LNCaP clone FGC (cell line): Measurements from ENCODE around the gene OXER1.

Source experiments
- DNase-seq: peaks from one replicate; pipeline ENCODE4 v3.0.0-alpha.2; 2011; ENCODE audit warnings: low read depth
- H3K4me3 ChIP-seq: 2 replicates; pipeline ENCODE4 v1.5.1; 2011; ENCODE audit warnings: mild to moderate bottlenecking, low read depth, low read length, control low read depth
- TF ChIP-seq, protein P1 (sequence below): IDR thresholded peaks from 2 replicates; pipeline ENCODE4 v1.5.1; 2012; ENCODE audit warnings: mild to moderate bottlenecking; ENCODE audit not compliant: control insufficient read depth, insufficient read depth; ENCODE audit errors: extremely low read depth

Gene OXER1

DNA sequence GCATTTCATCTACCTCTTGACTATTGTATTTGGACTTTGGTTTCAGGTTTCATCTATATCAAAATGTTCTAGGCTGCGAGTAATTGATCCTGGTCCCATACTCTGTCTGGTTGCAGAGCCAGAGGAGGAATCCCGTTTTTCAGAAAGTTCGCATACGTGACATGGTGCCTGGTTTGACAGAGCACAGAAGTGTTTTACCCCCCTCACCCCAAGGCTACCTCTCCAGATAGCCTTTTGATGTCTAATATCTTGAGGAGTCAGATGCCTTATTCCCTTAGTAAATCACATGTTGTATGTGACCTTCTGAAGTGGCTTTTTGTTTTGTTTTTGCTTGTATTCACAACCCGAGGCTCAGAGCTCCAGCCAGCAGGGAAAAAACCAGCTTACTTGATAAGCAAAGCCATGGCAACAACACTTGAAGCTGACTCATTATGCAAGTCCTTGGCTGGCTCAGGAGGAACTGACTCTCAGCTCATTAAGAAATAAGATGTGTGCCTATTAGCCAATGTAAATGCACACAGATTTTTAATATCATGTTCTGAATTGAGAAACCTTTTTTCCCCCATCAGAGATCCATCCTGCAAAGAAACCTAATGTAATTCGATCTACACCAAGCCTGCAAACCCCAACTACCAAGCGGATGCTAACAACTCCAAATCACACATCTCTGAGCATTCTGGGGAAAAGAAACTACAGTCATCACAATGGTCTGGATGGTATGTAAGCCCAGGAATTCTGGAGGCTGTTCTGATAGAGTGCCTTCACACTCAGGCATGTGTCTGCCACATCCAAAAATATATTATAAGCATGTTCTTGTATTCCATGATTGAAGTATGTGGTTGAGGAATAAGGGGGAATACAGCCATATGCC lies 41.4 kb downstream of the OXER1 start:
- TF ChIP-seq, protein P1, sequence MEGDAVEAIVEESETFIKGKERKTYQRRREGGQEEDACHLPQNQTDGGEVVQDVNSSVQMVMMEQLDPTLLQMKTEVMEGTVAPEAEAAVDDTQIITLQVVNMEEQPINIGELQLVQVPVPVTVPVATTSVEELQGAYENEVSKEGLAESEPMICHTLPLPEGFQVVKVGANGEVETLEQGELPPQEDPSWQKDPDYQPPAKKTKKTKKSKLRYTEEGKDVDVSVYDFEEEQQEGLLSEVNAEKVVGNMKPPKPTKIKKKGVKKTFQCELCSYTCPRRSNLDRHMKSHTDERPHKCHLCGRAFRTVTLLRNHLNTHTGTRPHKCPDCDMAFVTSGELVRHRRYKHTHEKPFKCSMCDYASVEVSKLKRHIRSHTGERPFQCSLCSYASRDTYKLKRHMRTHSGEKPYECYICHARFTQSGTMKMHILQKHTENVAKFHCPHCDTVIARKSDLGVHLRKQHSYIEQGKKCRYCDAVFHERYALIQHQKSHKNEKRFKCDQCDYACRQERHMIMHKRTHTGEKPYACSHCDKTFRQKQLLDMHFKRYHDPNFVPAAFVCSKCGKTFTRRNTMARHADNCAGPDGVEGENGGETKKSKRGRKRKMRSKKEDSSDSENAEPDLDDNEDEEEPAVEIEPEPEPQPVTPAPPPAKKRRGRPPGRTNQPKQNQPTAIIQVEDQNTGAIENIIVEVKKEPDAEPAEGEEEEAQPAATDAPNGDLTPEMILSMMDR: no peak
- peak; percentile 11 for DNase-seq
- H3K4me3 ChIP-seq: no peak overlapping the region

DNA sequence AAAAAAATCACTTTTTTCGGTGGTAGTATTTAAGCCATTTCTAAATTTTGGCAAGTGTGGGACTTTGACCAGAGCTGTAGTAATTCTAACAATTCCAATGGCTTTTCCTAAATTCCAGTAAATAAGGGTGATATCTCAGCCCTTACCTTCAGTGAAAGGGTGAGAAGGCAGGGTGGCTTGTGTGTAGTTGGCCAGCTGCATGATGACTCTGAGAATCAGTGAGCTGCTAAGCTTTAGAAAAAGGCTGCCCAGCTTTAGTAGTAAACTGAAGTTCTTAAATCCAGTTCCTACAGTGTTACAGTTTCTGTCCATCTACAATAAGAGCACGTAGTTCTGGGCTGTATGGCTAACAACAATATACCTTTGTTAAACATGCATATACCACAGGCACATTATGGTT lies 42.0 kb downstream of the OXER1 start:
- H3K4me3 ChIP-seq: no peak overlapping the region
- TF ChIP-seq, protein P1: no peak
- no peak for DNase-seq

DNA sequence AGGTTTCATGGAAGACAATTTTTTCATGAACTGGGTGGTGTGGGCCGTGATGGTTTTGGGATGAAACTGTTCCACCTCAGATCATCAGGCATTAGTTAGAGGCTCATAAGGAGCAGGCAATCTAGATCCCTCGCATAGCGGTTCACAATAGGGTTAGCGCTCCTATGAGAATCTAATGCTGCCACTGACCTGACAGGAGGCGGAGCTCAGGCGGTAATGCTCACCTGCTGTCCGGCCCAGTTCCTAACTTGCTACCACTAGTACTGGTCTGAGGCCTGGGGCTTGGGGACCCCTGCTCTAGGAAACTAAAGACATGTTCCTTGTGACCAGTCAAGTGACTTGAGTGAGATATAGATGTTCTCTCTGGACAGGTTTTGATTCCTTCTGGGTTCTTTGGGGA lies 49.2 kb downstream of the OXER1 start:
- no peak overlapping the region for H3K4me3 ChIP-seq
- TF ChIP-seq, protein P1: no peak
- DNase-seq: no peak

DNA sequence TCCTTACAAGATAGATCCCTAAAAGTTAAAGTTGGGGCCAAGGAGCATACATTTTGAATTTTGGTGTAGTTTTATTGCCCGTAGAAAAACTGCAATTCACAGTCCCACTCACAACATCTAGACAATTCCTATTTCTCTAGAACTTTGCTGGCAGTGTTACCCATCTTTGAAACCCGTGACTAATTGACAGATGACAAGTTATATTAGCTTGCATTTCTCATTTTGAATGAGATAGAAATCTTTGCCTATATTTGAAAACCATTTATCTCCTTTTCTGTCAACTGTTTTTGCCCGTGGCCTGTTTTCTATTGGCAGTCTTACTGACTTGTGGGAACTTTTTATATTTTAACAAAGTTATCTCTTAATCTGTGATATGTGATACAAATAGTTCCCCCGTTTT lies 50.0 kb downstream of the OXER1 start:
- H3K4me3 ChIP-seq: no peak overlapping the region
- TF ChIP-seq, protein P1: no peak
- DNase-seq: no peak

DNA sequence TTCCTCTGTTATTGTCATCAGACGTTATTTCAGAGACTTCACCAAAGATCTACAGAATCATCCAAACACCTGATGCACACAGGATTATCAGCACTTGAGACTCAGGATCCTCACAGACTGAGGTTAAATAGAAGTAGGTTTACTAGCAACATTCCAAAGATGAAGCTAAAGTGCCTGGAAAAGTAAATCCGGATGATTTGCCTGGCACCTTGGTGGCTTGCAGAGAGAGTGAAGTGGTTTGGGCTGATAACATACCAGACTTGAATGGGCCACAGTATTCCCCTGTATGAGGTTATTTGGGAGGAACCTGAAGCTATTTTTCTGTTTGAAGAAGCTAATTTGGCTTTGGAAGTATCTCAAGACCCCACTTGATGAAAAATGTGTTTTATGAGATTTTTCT lies 51.0 kb downstream of the OXER1 start:
- H3K4me3 ChIP-seq: no peak overlapping the region
- no peak for DNase-seq
- TF ChIP-seq, protein P1: no peak
